ENCODE measurements around the gene BHLHE40.

Gene BHLHE40

GRCh38 chr3:4979428-4980228 is at the start of gene BHLHE40:
Gene BHLHE40 (plus strand): TSS chr3:4979437. CDS start chr3:4979719, 282 bp downstream.
- no peak for DNase-seq (ENCODE audit: low spot score)
- POLR2A ChIA-PET (ENCODE audit: low non-redundant PET), result interaction anchor here (0.7 to 1.1 kb wide), 3 partner anchors 34 to 268 kb away, joined by 3 to 4 read pairs (median 4); no protein-coding TSS in a partner anchor
- H3K27ac ChIP-seq, result peak within 1 kb of the TSS; percentile 99
- no peak for TF ChIP-seq CTCF (conservative IDR thresholded peaks at IDR 0.05; ENCODE audit: low read depth)
- CTCF ChIA-PET, result interaction anchor here (0.9 to 1.3 kb wide), 3 partner anchors 15 to 78 kb away, joined by 3 to 7 read pairs (median 4); no protein-coding TSS in a partner anchor

- H3K27ac ChIP-seq, result no peak overlapping the region
- ChIA-PET CTCF (no interaction called here), POLR2A (ENCODE audit: low non-redundant PET) (no interaction called here)
- no peak for DNase-seq (ENCODE audit: low spot score)
- no peak for TF ChIP-seq CTCF (conservative IDR thresholded peaks at IDR 0.05; ENCODE audit: low read depth)
These were observed 48.7 kb upstream of the BHLHE40 start for GRCh38 chr3:4930501-4930900.

GRCh38 chr3:4934050-4934449 is 45.2 kb upstream of the BHLHE40 start:
- no peak for TF ChIP-seq CTCF (conservative IDR thresholded peaks at IDR 0.05; ENCODE audit: low read depth)
- CTCF ChIA-PET, result interaction anchor here (0.6 kb wide), 1 partner anchor 81 kb away, joined by 3 read pairs; no protein-coding TSS in a partner anchor

GRCh38 chr3:4935347-4935746 is 43.9 kb upstream of the BHLHE40 start:
- no peak for DNase-seq (ENCODE audit: low spot score)
- ChIA-PET POLR2A (ENCODE audit: low non-redundant PET) (no interaction called here), CTCF (no interaction called here)
- TF ChIP-seq CTCF (conservative IDR thresholded peaks at IDR 0.05; ENCODE audit: low read depth), result no peak
- no peak overlapping the region for H3K27ac ChIP-seq

More at GRCh38 chr3:4934050-4934449, 45.2 kb upstream of the BHLHE40 start:
- POLR2A ChIA-PET (ENCODE audit: low non-redundant PET), result no interaction called here
- H3K27ac ChIP-seq, result no peak overlapping the region
- no peak for DNase-seq (ENCODE audit: low spot score)

- TF ChIP-seq CTCF (conservative IDR thresholded peaks at IDR 0.05; ENCODE audit: low read depth), result no peak
- ChIA-PET POLR2A (ENCODE audit: low non-redundant PET) (no interaction called here), CTCF (interaction anchor here (0.6 kb wide), 1 partner anchor 29 kb away, joined by 3 read pairs; no protein-coding TSS in a partner anchor)
- H3K27ac ChIP-seq, result no peak overlapping the region
- DNase-seq (ENCODE audit: low spot score), result no peak
These were observed 42.1 kb upstream of the BHLHE40 start for GRCh38 chr3:4936982-4937614.

- ChIA-PET CTCF (interaction anchor here (0.6 kb wide), 1 partner anchor 1117 kb away, joined by 4 read pairs; no protein-coding TSS in a partner anchor), POLR2A (ENCODE audit: low non-redundant PET) (no interaction called here)
These were observed 40.8 kb upstream of the BHLHE40 start for GRCh38 chr3:4938281-4938982.

More at GRCh38 chr3:4938281-4938982, 40.8 kb upstream of the BHLHE40 start:
- TF ChIP-seq CTCF (conservative IDR thresholded peaks at IDR 0.05; ENCODE audit: low read depth), result no peak
- no peak overlapping the region for H3K27ac ChIP-seq
- no peak for DNase-seq (ENCODE audit: low spot score)
